Astrocyte of the cerebellum (primary cell): Measurements from ENCODE around the gene MAML2.

Experiments used
- DNase-seq: peaks from one replicate; pipeline ENCODE4 v3.0.0-alpha.2; 2011; ENCODE audit warnings: low read depth
- H3K4me3 ChIP-seq: 2 replicates; pipeline ENCODE4 v1.5.1; 2011; ENCODE audit warnings: mild to moderate bottlenecking, low read depth, low read length, moderate library complexity
- CTCF ChIP-seq: IDR thresholded peaks from 2 replicates; pipeline ENCODE4 v1.5.1; 2012; ENCODE audit warnings: low read length, low read depth, moderate library complexity, mild to moderate bottlenecking; ENCODE audit errors: missing control alignments
- in situ Hi-C: cut with HindIII; loops from 2 replicates; pipeline ENCODE4 v1.10.0; 2017; ENCODE audit warnings: low sequenced_read_pairs

Gene MAML2

GRCh38 chr11:96303064-96303463, 39.9 kb downstream of the MAML2 start:
- no peak for DNase-seq
- TF ChIP-seq CTCF: no peak
- no peak overlapping the region for H3K4me3 ChIP-seq
- in situ Hi-C loops: no loop called here

GRCh38 chr11:96301818-96302217, 41.2 kb downstream of the MAML2 start:
- no peak overlapping the region for H3K4me3 ChIP-seq
- in situ Hi-C loops: no loop called here
- no peak for TF ChIP-seq CTCF
- no peak for DNase-seq

GRCh38 chr11:96299155-96299888, 43.7 kb downstream of the MAML2 start:
- in situ Hi-C loops: no loop called here
- no peak for TF ChIP-seq CTCF
- no peak overlapping the region for H3K4me3 ChIP-seq
- DNase-seq: no peak

- in situ Hi-C loops: no loop called here
Measured at GRCh38 chr11:96295369-96295768, 47.6 kb downstream of the MAML2 start.

GRCh38 chr11:96294289-96294688, 48.7 kb downstream of the MAML2 start:
- no peak for TF ChIP-seq CTCF
- no peak overlapping the region for H3K4me3 ChIP-seq
- in situ Hi-C loops: no loop called here
- no peak for DNase-seq

More at GRCh38 chr11:96295369-96295768, 47.6 kb downstream of the MAML2 start:
- TF ChIP-seq CTCF: no peak
- DNase-seq: no peak
- no peak overlapping the region for H3K4me3 ChIP-seq

GRCh38 chr11:96293598-96294021, 49.4 kb downstream of the MAML2 start:
- no peak overlapping the region for H3K4me3 ChIP-seq
- DNase-seq: no peak
- no peak for TF ChIP-seq CTCF
- in situ Hi-C loops: no loop called here

GRCh38 chr11:96293109-96293508, 49.9 kb downstream of the MAML2 start:
- no peak for DNase-seq
- H3K4me3 ChIP-seq: no peak overlapping the region
- no peak for TF ChIP-seq CTCF
- in situ Hi-C loops: no loop called here
